Measurements from ENCODE around the gene SMIM32. TPM values are rescaled to one million over a fixed set of nuclear protein-coding genes. Genes with fewer than 3 reads are reported as not detected.

The SMIM32 gene
- total RNA-seq, 3 donors from 2014 or later = not detected

GRCh38 chr5:136215812-136216211, 22.9 kb upstream of the SMIM32 start:
- no peaks in the 10 kb centered on the region for H3K36me3 Mint-ChIP-seq (ENCODE audit: insufficient read depth)
- ATAC-seq (no peak), DNase-seq (no peak)
- peaks cover 10% of the 10 kb centered on the region for H3K9me3 Mint-ChIP-seq
- peaks cover 17% of the 10 kb centered on the region for H3K27me3 Mint-ChIP-seq (ENCODE audit: low read depth)
- H3K4me3 Mint-ChIP-seq = no peak overlapping the region
- no peaks in the 10 kb centered on the region for H3K4me1 Mint-ChIP-seq (ENCODE audit: low read depth)

DNA sequence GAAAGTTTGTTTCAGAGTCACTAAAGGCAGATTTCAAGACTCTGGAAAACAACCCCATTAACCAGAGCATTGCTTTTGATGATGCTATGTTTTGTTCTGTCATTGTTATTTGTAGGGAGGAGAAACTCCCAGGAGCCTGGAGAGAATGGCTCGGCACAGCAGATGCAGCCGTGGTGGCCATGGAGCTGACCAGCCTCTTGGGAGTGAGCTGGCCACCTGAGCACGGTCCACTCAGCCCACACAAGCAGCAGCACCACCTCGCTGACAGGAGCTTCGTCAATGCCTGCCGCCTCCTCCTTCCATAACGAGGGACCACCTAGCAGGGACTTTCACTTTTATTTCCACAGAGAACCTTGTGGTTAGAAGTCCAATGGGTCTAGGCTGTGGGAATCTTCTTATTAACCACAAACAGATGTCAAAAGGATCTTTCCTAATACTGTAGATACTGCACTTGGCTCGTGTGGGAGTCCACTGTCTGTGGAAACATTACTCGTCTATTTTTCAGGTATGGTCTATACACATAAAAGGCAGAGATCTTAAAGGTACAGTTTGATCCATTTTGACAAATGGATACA, 21.0 kb upstream of the SMIM32 start:
- H3K4me3 Mint-ChIP-seq = no peak overlapping the region
- ATAC-seq = no peak
- H3K9me3 Mint-ChIP-seq = no peaks in the 10 kb centered on the region
- no peak for DNase-seq
- H3K4me1 Mint-ChIP-seq (ENCODE audit: low read depth) = no peaks in the 10 kb centered on the region
- H3K27me3 Mint-ChIP-seq (ENCODE audit: low read depth) = peaks cover 21% of the 10 kb centered on the region
- H3K36me3 Mint-ChIP-seq (ENCODE audit: insufficient read depth) = no peaks in the 10 kb centered on the region

GRCh38 chr5:136212252-136212721, 19.3 kb upstream of the SMIM32 start:
- ATAC-seq (peak in 1 of 2 donors; percentile 27), DNase-seq (peak; percentile 36)
- Mint-ChIP-seq H3K9me3 (no peaks in the 10 kb centered on the region), H3K27me3 (ENCODE audit: low read depth) (peaks cover 21% of the 10 kb centered on the region), H3K4me3 (no peak overlapping the region), H3K36me3 (ENCODE audit: insufficient read depth) (no peaks in the 10 kb centered on the region), H3K4me1 (ENCODE audit: low read depth) (no peaks in the 10 kb centered on the region)

- H3K4me3 Mint-ChIP-seq = no peak overlapping the region
- H3K27me3 Mint-ChIP-seq (ENCODE audit: low read depth) = peaks cover 21% of the 10 kb centered on the region
- no peaks in the 10 kb centered on the region for H3K4me1 Mint-ChIP-seq (ENCODE audit: low read depth)
- H3K9me3 Mint-ChIP-seq = no peaks in the 10 kb centered on the region
- no peaks in the 10 kb centered on the region for H3K36me3 Mint-ChIP-seq (ENCODE audit: insufficient read depth)
- DNase-seq = no peak
- ATAC-seq = no peak
Measured at GRCh38 chr5:136211282-136212040, 18.5 kb upstream of the SMIM32 start.

DNA sequence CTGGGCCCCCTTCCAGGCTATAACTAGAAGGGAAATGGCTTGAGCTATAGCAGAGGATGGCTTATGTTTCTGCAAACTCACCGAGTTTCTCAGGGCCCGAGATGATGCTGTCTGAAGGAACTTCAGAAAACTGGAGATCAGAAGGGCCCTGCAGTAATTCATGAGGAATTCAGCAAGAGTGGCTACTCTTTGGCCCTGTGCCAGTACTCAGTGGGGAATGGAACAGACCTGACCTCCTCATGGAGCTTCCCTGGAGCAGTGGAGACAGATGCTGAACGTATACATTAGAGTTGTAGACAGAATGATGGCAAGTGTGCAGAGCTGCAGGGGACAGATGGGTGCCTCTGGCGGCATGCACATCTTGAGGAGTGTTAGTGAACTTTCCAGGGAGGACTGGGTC, 17.3 kb upstream of the SMIM32 start:
- peaks cover 15% of the 10 kb centered on the region for H3K27me3 Mint-ChIP-seq (ENCODE audit: low read depth)
- no peaks in the 10 kb centered on the region for H3K4me1 Mint-ChIP-seq (ENCODE audit: low read depth)
- H3K9me3 Mint-ChIP-seq = no peaks in the 10 kb centered on the region
- ATAC-seq (no peak), DNase-seq (no peak)
- H3K4me3 Mint-ChIP-seq = no peak overlapping the region
- H3K36me3 Mint-ChIP-seq (ENCODE audit: insufficient read depth) = no peaks in the 10 kb centered on the region

GRCh38 chr5:136209346-136209910, 16.5 kb upstream of the SMIM32 start:
- H3K9me3 Mint-ChIP-seq = no peaks in the 10 kb centered on the region
- no peak for DNase-seq
- no peaks in the 10 kb centered on the region for H3K36me3 Mint-ChIP-seq (ENCODE audit: insufficient read depth)
- no peaks in the 10 kb centered on the region for H3K4me1 Mint-ChIP-seq (ENCODE audit: low read depth)
- ATAC-seq = no peak
- H3K27me3 Mint-ChIP-seq (ENCODE audit: low read depth) = peaks cover 15% of the 10 kb centered on the region
- no peak overlapping the region for H3K4me3 Mint-ChIP-seq

DNA sequence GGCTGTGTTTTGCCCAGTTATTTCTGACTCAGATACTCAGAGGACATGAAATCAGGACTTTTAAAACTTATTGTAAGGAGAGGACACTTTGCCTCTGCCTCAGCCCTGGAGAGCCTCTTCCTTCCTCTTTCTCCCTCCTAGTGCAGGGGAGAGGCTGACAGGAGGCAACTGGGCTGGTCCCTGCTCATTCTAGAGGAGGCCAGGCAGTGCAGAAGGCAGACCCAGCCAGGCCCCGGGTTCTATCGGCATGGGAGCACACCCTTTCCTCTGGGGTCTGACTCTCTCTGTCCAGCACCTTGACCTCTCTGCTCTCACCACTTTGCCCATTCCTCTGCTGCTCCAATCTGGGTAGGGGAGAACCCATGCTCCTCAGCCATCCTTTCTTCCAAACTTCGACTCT, 16.0 kb upstream of the SMIM32 start:
- Mint-ChIP-seq H3K36me3 (ENCODE audit: insufficient read depth) (no peaks in the 10 kb centered on the region), H3K4me1 (ENCODE audit: low read depth) (no peaks in the 10 kb centered on the region), H3K9me3 (no peaks in the 10 kb centered on the region), H3K4me3 (no peak overlapping the region), H3K27me3 (ENCODE audit: low read depth) (peaks cover 15% of the 10 kb centered on the region)
- ATAC-seq = no peak
- DNase-seq = no peak

DNA sequence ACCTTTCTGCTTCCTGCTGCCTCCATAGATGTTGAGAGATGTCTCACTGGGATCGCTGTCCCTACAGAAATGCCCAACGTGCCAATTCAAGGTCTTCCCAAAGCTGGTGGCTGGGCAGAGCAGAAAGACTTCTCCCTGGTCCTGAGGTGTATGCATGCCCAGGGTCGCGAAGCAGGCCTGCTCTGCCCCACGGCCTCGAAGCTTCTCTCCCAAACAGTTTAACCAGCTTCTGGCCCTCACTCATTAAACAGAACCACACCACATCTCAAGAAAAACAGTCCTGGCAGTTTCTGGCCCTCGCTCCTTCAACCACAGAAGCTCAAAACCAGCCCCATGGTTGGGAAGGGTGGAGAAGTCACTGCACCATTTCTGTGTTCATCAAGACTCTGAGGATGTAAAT, 14.7 kb upstream of the SMIM32 start:
- no peak for DNase-seq
- no peak overlapping the region for H3K4me3 Mint-ChIP-seq
- H3K36me3 Mint-ChIP-seq (ENCODE audit: insufficient read depth) = no peaks in the 10 kb centered on the region
- peaks cover 15% of the 10 kb centered on the region for H3K27me3 Mint-ChIP-seq (ENCODE audit: low read depth)
- H3K9me3 Mint-ChIP-seq = no peaks in the 10 kb centered on the region
- no peaks in the 10 kb centered on the region for H3K4me1 Mint-ChIP-seq (ENCODE audit: low read depth)
- ATAC-seq = no peak

DNA sequence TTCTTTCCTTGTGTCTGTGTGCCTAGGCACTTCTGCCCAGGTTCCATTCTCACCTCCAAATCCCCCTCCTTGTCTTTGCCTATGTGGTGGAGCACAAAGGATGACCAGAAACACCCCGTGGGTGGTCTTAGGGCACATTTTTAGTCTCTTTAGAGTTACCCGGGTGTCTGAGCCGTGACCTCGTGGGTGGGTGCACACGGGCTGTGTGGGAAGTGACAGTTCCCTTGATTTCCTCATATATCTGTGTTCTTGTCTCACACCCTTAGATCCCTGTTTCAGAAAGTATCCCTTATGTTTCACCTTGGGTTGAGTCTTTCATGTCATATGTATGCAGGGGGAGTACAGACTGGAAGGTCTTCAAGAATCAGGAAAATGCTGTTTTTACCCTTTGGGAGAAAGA, 13.4 kb upstream of the SMIM32 start:
- DNase-seq = no peak
- Mint-ChIP-seq H3K4me3 (no peak overlapping the region), H3K36me3 (ENCODE audit: insufficient read depth) (no peaks in the 10 kb centered on the region), H3K27me3 (ENCODE audit: low read depth) (peaks cover 10% of the 10 kb centered on the region), H3K9me3 (no peaks in the 10 kb centered on the region), H3K4me1 (ENCODE audit: low read depth) (no peaks in the 10 kb centered on the region)
- ATAC-seq = no peak

- peaks cover 8% of the 10 kb centered on the region for H3K27me3 Mint-ChIP-seq (ENCODE audit: low read depth)
- H3K36me3 Mint-ChIP-seq (ENCODE audit: insufficient read depth) = no peaks in the 10 kb centered on the region
- no peak for ATAC-seq
- H3K4me1 Mint-ChIP-seq (ENCODE audit: low read depth) = no peaks in the 10 kb centered on the region
- no peak for DNase-seq
- H3K4me3 Mint-ChIP-seq = no peak overlapping the region
- no peaks in the 10 kb centered on the region for H3K9me3 Mint-ChIP-seq
Measured at GRCh38 chr5:136205941-136206340, 13.0 kb upstream of the SMIM32 start.

DNA sequence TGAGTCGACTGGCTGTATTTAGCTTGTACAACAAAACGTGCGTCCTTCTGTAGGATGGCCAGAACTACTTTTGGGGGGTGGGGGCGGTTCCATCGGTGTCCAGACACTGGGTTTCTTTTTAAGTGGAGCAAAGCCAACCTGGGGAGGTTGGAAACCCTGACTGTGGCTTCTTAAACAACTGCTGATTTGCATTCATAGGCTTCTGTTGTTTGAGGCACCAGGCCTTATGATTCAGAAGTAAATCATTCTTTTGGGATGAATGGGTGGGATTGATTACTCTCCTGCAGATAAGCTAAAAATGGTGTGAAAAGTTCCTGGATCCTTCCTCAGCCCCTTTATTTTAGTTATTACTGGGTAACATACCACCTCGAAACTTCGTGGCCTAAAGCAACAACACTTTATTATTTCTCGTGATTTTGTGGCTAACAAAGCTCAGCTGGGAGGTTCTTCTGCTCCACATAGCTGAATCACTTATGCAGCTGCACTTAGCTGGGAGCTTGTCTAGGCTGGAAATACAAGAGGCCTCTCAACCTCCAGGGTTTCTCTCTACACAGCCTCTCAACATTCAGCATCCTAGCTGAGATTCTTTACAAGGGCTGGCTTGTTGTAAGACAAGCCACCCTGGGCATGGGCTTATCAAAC, 12.2 kb upstream of the SMIM32 start:
- Mint-ChIP-seq H3K4me3 (no peak overlapping the region), H3K4me1 (ENCODE audit: low read depth) (no peaks in the 10 kb centered on the region), H3K9me3 (no peaks in the 10 kb centered on the region), H3K27me3 (ENCODE audit: low read depth) (peaks cover 12% of the 10 kb centered on the region), H3K36me3 (ENCODE audit: insufficient read depth) (no peaks in the 10 kb centered on the region)
- no peak for ATAC-seq
- DNase-seq = no peak

DNA sequence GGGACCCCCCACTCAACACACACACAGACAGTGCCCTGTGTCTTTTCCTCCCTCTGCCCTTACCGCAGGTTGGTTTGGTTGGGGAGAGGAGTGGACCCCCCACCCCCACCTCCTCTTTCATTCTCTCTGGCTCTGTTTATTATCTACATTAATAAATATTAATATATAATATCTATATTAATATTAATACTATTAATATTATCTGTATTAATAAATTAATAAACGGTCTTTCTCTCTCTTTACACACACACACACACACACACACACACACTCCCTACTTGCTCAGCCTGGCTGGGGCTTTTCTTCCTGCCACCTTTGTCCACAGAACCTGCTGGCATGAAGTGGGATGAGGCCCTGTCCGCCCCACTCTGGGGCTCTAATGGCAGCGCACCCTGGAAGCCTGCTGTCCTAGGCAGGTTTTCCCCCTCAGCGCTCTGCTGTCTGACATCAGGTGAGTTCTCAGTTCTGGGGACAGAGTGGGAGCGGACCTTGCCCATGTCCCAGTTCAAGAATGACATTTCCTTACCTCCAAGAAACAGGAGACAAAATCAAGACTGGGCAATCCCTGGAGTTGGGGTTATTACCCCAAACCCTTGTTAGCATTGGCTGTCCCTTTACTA, 10.5 kb upstream of the SMIM32 start:
- H3K9me3 Mint-ChIP-seq = no peaks in the 10 kb centered on the region
- H3K4me1 Mint-ChIP-seq (ENCODE audit: low read depth) = no peaks in the 10 kb centered on the region
- H3K36me3 Mint-ChIP-seq (ENCODE audit: insufficient read depth) = no peaks in the 10 kb centered on the region
- DNase-seq (no peak), ATAC-seq (no peak)
- H3K27me3 Mint-ChIP-seq (ENCODE audit: low read depth) = peaks cover 11% of the 10 kb centered on the region
- no peak overlapping the region for H3K4me3 Mint-ChIP-seq

GRCh38 chr5:136202469-136203205, 9.7 kb upstream of the SMIM32 start:
- Mint-ChIP-seq H3K9me3 (no peaks in the 10 kb centered on the region), H3K4me1 (ENCODE audit: low read depth) (no peaks in the 10 kb centered on the region), H3K4me3 (no peak overlapping the region), H3K36me3 (ENCODE audit: insufficient read depth) (no peaks in the 10 kb centered on the region), H3K27me3 (ENCODE audit: low read depth) (peaks cover 11% of the 10 kb centered on the region)
- ATAC-seq (no peak), DNase-seq (no peak)

- Mint-ChIP-seq H3K36me3 (ENCODE audit: insufficient read depth) (no peaks in the 10 kb centered on the region), H3K27me3 (ENCODE audit: low read depth) (peaks cover 18% of the 10 kb centered on the region), H3K4me1 (ENCODE audit: low read depth) (no peaks in the 10 kb centered on the region), H3K9me3 (no peaks in the 10 kb centered on the region), H3K4me3 (no peak overlapping the region)
- ATAC-seq (no peak), DNase-seq (no peak)
Measured at GRCh38 chr5:136201870-136202269, 8.9 kb upstream of the SMIM32 start.

Measured in activated T-cell treated with anti-CD3 and anti-CD28 coated beads, Interleukin-2, amount 50 U/mL, for 4 hours (primary cell).